ENCODE results near the gene ADGRL1.
A peak's percentile ranks its signal among the peaks of the same experiment; 100 is the strongest.

GRCh38 chr19:14198384-14199376, 7.3 kb downstream of the ADGRL1 start:
- TF ChIP-seq, protein P1, sequence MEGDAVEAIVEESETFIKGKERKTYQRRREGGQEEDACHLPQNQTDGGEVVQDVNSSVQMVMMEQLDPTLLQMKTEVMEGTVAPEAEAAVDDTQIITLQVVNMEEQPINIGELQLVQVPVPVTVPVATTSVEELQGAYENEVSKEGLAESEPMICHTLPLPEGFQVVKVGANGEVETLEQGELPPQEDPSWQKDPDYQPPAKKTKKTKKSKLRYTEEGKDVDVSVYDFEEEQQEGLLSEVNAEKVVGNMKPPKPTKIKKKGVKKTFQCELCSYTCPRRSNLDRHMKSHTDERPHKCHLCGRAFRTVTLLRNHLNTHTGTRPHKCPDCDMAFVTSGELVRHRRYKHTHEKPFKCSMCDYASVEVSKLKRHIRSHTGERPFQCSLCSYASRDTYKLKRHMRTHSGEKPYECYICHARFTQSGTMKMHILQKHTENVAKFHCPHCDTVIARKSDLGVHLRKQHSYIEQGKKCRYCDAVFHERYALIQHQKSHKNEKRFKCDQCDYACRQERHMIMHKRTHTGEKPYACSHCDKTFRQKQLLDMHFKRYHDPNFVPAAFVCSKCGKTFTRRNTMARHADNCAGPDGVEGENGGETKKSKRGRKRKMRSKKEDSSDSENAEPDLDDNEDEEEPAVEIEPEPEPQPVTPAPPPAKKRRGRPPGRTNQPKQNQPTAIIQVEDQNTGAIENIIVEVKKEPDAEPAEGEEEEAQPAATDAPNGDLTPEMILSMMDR (conservative IDR thresholded peaks at IDR 0.05 in 1 of 2, IDR thresholded peaks at IDR 0.05 in 1 of 2; ENCODE audit: low read depth in 1 of 2, low read length in 2 of 2) = peak in 1 of 2 donors; percentile 27
- no peak for TF ChIP-seq EZH2 (IDR thresholded peaks at IDR 0.05; ENCODE audit: low read length, missing control alignments)
